Endodermal cell (in vitro differentiated cells): ENCODE results near the gene MAJIN. TPM values are rescaled to one million over a fixed set of nuclear protein-coding genes. Genes with fewer than 3 reads are reported as not detected.

Experiments used
- DNase-seq: peaks from one replicate; pipeline ENCODE4 v3.0.0-alpha.2; 2017
- H3K27ac ChIP-seq: 2 replicates; pipeline ENCODE4 v1.5.1; 2013; ENCODE audit warnings: mild to moderate bottlenecking, low read depth, low read length, moderate library complexity
- H3K27me3 ChIP-seq: 2 replicates; pipeline ENCODE4 v1.6.1; 2013; ENCODE audit warnings: mild to moderate bottlenecking, low read length, moderate library complexity; ENCODE audit not compliant: insufficient read depth, control insufficient read depth, poor library complexity, severe bottlenecking
- H3K36me3 ChIP-seq: 2 replicates; pipeline ENCODE4 v1.7.0; 2013; ENCODE audit warnings: mild to moderate bottlenecking, low read length, moderate library complexity; ENCODE audit not compliant: control insufficient read depth, insufficient read depth
- H3K4me1 ChIP-seq: one replicate; pipeline ENCODE4 v1.7.0; 2013; ENCODE audit warnings: low read length; ENCODE audit not compliant: control insufficient read depth, insufficient read depth
- H3K4me3 ChIP-seq: 2 replicates; pipeline ENCODE4 v1.5.1; 2013; ENCODE audit warnings: mild to moderate bottlenecking, low read length, moderate library complexity
- H3K9ac ChIP-seq: 2 replicates; pipeline ENCODE4 v1.6.1; 2013; ENCODE audit warnings: mild to moderate bottlenecking, low read length, moderate library complexity; ENCODE audit not compliant: poor library complexity, severe bottlenecking; ENCODE audit errors: extremely low read depth
- H3K9me3 ChIP-seq: 2 replicates; pipeline ENCODE4 v1.6.1; 2013; ENCODE audit warnings: mild to moderate bottlenecking, low read length, moderate library complexity; ENCODE audit not compliant: control insufficient read depth
- H3K27ac Mint-ChIP-seq: 2 replicates; pipeline ENCODE4 v1.8.0; 2020; ENCODE audit warnings: mixed read lengths
- H3K27me3 Mint-ChIP-seq: 2 replicates; pipeline ENCODE4 v1.8.0; 2021; ENCODE audit warnings: mild to moderate bottlenecking, mixed read lengths; ENCODE audit not compliant: insufficient read depth
- H3K36me3 Mint-ChIP-seq: 2 replicates; pipeline ENCODE4 v1.8.0; 2020; ENCODE audit warnings: low read depth, mixed read lengths
- H3K4me1 Mint-ChIP-seq: 2 replicates; pipeline ENCODE4 v1.8.0; 2020; ENCODE audit warnings: mixed read lengths
- H3K4me3 Mint-ChIP-seq: 2 replicates; pipeline ENCODE4 v1.8.0; 2020; ENCODE audit warnings: mild to moderate bottlenecking, moderate library complexity, mixed read lengths
- H3K9me3 Mint-ChIP-seq: 2 replicates; pipeline ENCODE4 v1.8.0; 2020; ENCODE audit warnings: mild to moderate bottlenecking, mixed read lengths
- WGBS, 2 experiments: methylation state at CpG; one replicate each; pipeline versions ENCODE4 v1.1.5 to v1.1.7; 2013; ENCODE audit warnings: missing lambda C conversion rate in 2 of 2, mixed read lengths in 1 of 2; ENCODE audit not compliant: insufficient coverage in 1 of 2, insufficient read length in 1 of 2; 5-methylcytosine and 5-hydroxymethylcytosine counted together
- total RNA-seq, 2 donors: library from RNA; stranded (reverse); fragmentation: NEBNext Ultra II Directional in 1 of 2; extraction: Animal tissue kit (Norgen Biotek cat#: 25700) in 1 of 2; gene quantifications; 2 replicates in 1 of 2; 3 replicates in 1 of 2; pipeline ENCODE4 v1.2.1, GENCODE V29; 2021
- TF ChIP-seq, protein P1 (sequence below): fragments of 200-600 bp; sonication (generic); conservative IDR thresholded peaks from 2 replicates; pipeline ENCODE4 v1.5.0; 2021; ENCODE audit warnings: antibody characterized with exemption, mild to moderate bottlenecking

The MAJIN gene
- total RNA-seq, 2 donors from 2014 or later, result not detected

DNA sequence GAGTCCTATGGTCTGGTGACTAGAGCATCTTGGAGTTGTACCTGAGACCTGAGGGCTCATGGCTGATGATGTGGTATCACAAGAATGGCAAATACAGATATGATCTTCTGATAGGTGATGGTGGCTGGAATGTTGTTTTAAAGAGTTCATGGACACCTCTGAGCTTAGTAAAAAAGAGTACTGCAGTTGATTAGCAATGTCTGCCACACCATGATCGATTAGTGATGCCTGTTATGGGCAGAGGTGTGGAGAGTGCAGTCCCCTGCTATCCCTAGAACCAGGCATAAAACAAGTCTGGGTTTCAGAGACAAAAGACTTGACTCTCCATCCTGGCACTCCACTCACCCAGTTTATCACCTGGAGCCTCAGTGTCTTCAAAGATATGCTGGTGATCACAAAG is 26.2 kb upstream of the MAJIN start:
- no peak overlapping the region for H3K27ac Mint-ChIP-seq
- no peaks in the 10 kb centered on the region for H3K27me3 Mint-ChIP-seq
- Histone ChIP-seq H3K27me3 (no peaks in the 10 kb centered on the region), H3K9ac (no peak overlapping the region), H3K36me3 (no peaks in the 10 kb centered on the region), H3K4me1 (no peaks in the 10 kb centered on the region), H3K27ac (no peak overlapping the region), H3K9me3 (no peaks in the 10 kb centered on the region), H3K4me3 (no peak overlapping the region)
- WGBS, 2 experiments, result 67 to 75% methylated on average over 1 of the region's 1 CpG
- H3K36me3 Mint-ChIP-seq, result no peaks in the 10 kb centered on the region
- H3K4me3 Mint-ChIP-seq, result no peak overlapping the region
- H3K9me3 Mint-ChIP-seq, result no peaks in the 10 kb centered on the region
- TF ChIP-seq, protein P1, sequence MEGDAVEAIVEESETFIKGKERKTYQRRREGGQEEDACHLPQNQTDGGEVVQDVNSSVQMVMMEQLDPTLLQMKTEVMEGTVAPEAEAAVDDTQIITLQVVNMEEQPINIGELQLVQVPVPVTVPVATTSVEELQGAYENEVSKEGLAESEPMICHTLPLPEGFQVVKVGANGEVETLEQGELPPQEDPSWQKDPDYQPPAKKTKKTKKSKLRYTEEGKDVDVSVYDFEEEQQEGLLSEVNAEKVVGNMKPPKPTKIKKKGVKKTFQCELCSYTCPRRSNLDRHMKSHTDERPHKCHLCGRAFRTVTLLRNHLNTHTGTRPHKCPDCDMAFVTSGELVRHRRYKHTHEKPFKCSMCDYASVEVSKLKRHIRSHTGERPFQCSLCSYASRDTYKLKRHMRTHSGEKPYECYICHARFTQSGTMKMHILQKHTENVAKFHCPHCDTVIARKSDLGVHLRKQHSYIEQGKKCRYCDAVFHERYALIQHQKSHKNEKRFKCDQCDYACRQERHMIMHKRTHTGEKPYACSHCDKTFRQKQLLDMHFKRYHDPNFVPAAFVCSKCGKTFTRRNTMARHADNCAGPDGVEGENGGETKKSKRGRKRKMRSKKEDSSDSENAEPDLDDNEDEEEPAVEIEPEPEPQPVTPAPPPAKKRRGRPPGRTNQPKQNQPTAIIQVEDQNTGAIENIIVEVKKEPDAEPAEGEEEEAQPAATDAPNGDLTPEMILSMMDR, result no peak
- peaks cover 7% of the 10 kb centered on the region for H3K4me1 Mint-ChIP-seq
- peak; percentile 63 for DNase-seq

DNA sequence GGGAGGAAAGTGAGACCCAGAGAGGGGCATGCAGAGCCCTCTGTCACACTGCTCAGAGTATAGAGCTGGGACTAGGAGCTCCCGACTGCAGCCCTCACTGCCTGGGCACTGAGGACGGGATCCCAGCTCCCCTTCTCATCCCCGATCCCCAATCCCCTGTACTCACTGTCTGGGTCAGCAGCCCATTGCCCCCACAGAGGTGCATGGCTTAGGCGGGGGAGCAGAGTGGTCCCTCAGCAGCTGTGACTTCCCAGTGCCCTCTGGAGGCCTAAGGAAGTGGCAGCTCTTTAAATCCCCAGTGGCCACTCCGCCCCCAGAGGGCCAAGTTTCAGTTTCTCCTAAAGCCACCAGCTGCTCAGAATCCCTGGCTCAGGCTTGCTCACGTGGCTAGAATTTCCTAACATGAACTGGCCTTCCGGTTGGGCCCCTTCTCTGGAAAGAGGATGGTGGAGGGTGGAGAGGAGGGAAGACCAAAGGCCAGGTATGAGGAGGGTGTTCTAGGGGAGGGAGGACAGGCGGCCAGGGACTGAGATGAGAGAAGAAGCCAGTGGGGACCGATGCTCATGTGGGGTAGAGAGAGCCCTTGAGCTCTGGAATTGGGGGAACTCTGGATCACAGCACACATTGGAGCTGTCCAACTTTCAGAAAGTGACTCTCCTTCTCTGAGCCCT is 24.9 kb upstream of the MAJIN start, which contains the start of gene BATF2:
Gene BATF2, minus strand, starts transcription at position 262 of the 671 bp plus-strand sequence. Its CDS starts 57 bp downstream, at position 205.
- no peaks in the 10 kb centered on the region for H3K36me3 Mint-ChIP-seq
- Histone ChIP-seq H3K4me1 (no peaks in the 10 kb centered on the region), H3K4me3 (no peak within 1 kb of the TSS), H3K27ac (no peak within 1 kb of the TSS), H3K9ac (no peak within 1 kb of the TSS), H3K27me3 (no peaks in the 10 kb centered on the region), H3K36me3 (no peaks in the 10 kb centered on the region), H3K9me3 (no peaks in the 10 kb centered on the region)
- peak; percentile 92 for DNase-seq
- peak within 1 kb of the TSS; percentile 5 for H3K4me3 Mint-ChIP-seq
- no peaks in the 10 kb centered on the region for H3K9me3 Mint-ChIP-seq
- WGBS, 2 experiments, result 21 to 37% methylated on average over 3 to 9 of the region's 9 CpGs
- TF ChIP-seq, protein P1, result peak; percentile 78
- peaks cover 7% of the 10 kb centered on the region for H3K4me1 Mint-ChIP-seq
- H3K27ac Mint-ChIP-seq, result no peak within 1 kb of the TSS
- no peaks in the 10 kb centered on the region for H3K27me3 Mint-ChIP-seq

DNA sequence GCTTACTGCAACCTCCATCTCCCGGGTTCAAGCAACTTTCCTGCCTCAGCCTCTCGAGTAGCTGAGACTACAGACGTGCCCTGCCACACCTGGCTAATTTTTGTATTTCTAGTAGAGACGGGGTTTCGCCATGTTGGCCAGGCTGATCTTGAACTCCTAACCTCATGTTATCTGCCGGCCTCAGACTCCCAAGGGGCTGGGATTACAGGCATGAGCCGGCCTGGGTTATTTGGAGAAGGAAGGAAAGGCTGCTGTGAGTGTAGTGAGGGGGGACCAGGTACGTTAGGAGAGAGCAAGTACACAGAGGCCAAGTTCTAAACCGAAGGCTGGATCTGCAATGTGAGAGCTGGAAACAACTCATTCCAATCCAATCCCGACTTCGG is 24.4 kb upstream of the MAJIN start:
- Histone ChIP-seq H3K27ac (no peak overlapping the region), H3K4me1 (no peaks in the 10 kb centered on the region), H3K36me3 (no peaks in the 10 kb centered on the region), H3K4me3 (no peak overlapping the region), H3K9ac (no peak overlapping the region), H3K27me3 (no peaks in the 10 kb centered on the region), H3K9me3 (no peaks in the 10 kb centered on the region)
- H3K36me3 Mint-ChIP-seq, result no peaks in the 10 kb centered on the region
- 80% methylated on average over 7 to 11 of the region's 11 CpGs for WGBS, 2 experiments
- DNase-seq, result no peak
- TF ChIP-seq, protein P1, result no peak
- no peak overlapping the region for H3K27ac Mint-ChIP-seq
- H3K27me3 Mint-ChIP-seq, result no peaks in the 10 kb centered on the region
- H3K4me1 Mint-ChIP-seq, result peaks cover 7% of the 10 kb centered on the region
- H3K9me3 Mint-ChIP-seq, result no peaks in the 10 kb centered on the region
- peak overlapping the region; percentile 5 for H3K4me3 Mint-ChIP-seq
